ENCODE results near the gene ASPM.
"Not testable (repeated sequence)": the region's sequence is repeated elsewhere in the genome, so short reads cannot be mapped to it uniquely, and the experiment has no call there.

The ASPM gene

GRCh38 chr1:197049100-197049499 is 97.4 kb downstream of the ASPM start:
- H3K36me3 ChIP-seq (ENCODE audit: control insufficient read depth, insufficient read depth, low read length), result no peaks in the 10 kb centered on the region
- H3K4me1 ChIP-seq (ENCODE audit: control insufficient read depth, insufficient read depth, low read length), result no peaks in the 10 kb centered on the region
- DNase-seq (ENCODE audit: low read depth, low spot score), result no peak
- H3K4me3 ChIP-seq (ENCODE audit: low read length), result no peak overlapping the region
- no peaks in the 10 kb centered on the region for H3K27me3 ChIP-seq (ENCODE audit: control insufficient read depth, insufficient read depth, low read length)
- H3K27ac ChIP-seq (ENCODE audit: low read length), result no peak overlapping the region
- no peaks in the 10 kb centered on the region for H3K9me3 ChIP-seq (ENCODE audit: control insufficient read depth, insufficient read depth, low read length)

- Histone ChIP-seq H3K27ac (ENCODE audit: low read length) (no peak overlapping the region), H3K9me3 (ENCODE audit: control insufficient read depth, insufficient read depth, low read length) (no peaks in the 10 kb centered on the region), H3K27me3 (ENCODE audit: control insufficient read depth, insufficient read depth, low read length) (no peaks in the 10 kb centered on the region), H3K36me3 (ENCODE audit: control insufficient read depth, insufficient read depth, low read length) (no peaks in the 10 kb centered on the region), H3K4me1 (ENCODE audit: control insufficient read depth, insufficient read depth, low read length) (no peaks in the 10 kb centered on the region), H3K4me3 (ENCODE audit: low read length) (no peak overlapping the region)
- WGBS (ENCODE audit: insufficient coverage, insufficient read length), result no CpG with 5 or more reads among the region's 4 CpGs
- no peak for DNase-seq (ENCODE audit: low read depth, low spot score)
Measured at GRCh38 chr1:197042676-197043341, 103.7 kb downstream of the ASPM start.

GRCh38 chr1:197041486-197042353 is 104.7 kb downstream of the ASPM start:
- Histone ChIP-seq H3K9me3 (ENCODE audit: control insufficient read depth, insufficient read depth, low read length) (no peaks in the 10 kb centered on the region), H3K4me1 (ENCODE audit: control insufficient read depth, insufficient read depth, low read length) (no peaks in the 10 kb centered on the region), H3K27me3 (ENCODE audit: control insufficient read depth, insufficient read depth, low read length) (no peaks in the 10 kb centered on the region), H3K36me3 (ENCODE audit: control insufficient read depth, insufficient read depth, low read length) (no peaks in the 10 kb centered on the region), H3K4me3 (ENCODE audit: low read length) (no peak overlapping the region), H3K27ac (ENCODE audit: low read length) (no peak overlapping the region)
- WGBS (ENCODE audit: insufficient coverage, insufficient read length), result no CpG with 5 or more reads among the region's 7 CpGs
- no peak for DNase-seq (ENCODE audit: low read depth, low spot score)

- no peaks in the 10 kb centered on the region for H3K27me3 ChIP-seq (ENCODE audit: control insufficient read depth, insufficient read depth, low read length)
- H3K9me3 ChIP-seq (ENCODE audit: control insufficient read depth, insufficient read depth, low read length), result no peaks in the 10 kb centered on the region
- no CpG with 5 or more reads among the region's 3 CpGs for WGBS (ENCODE audit: insufficient coverage, insufficient read length)
- H3K4me1 ChIP-seq (ENCODE audit: control insufficient read depth, insufficient read depth, low read length), result no peaks in the 10 kb centered on the region
- no peak for DNase-seq (ENCODE audit: low read depth, low spot score)
- no peaks in the 10 kb centered on the region for H3K36me3 ChIP-seq (ENCODE audit: control insufficient read depth, insufficient read depth, low read length)
- H3K4me3 ChIP-seq (ENCODE audit: low read length), result no peak overlapping the region
- no peak overlapping the region for H3K27ac ChIP-seq (ENCODE audit: low read length)
Measured at GRCh38 chr1:197036861-197037260, 109.6 kb downstream of the ASPM start.

GRCh38 chr1:197034631-197035339 is 111.7 kb downstream of the ASPM start:
- H3K36me3 ChIP-seq (ENCODE audit: control insufficient read depth, insufficient read depth, low read length); H3K27me3 ChIP-seq (ENCODE audit: control insufficient read depth, insufficient read depth, low read length); H3K27ac ChIP-seq (ENCODE audit: low read length); DNase-seq (ENCODE audit: low read depth, low spot score); H3K4me1 ChIP-seq (ENCODE audit: control insufficient read depth, insufficient read depth, low read length); H3K4me3 ChIP-seq (ENCODE audit: low read length); H3K9me3 ChIP-seq (ENCODE audit: control insufficient read depth, insufficient read depth, low read length): not testable (repeated sequence)
- no CpG with 5 or more reads among the region's 6 CpGs for WGBS (ENCODE audit: insufficient coverage, insufficient read length)

Data from iPS DF 6.9 (cell line).